ENCODE results near the gene KCNIP2.

The KCNIP2 gene

GRCh38 chr10:101843032-101844021 lies at the start of gene KCNIP2:
Gene KCNIP2 (minus strand): TSS chr10:101843800. CDS start chr10:101843568, 232 bp downstream.
- DNase-seq (ENCODE audit: low read depth, low spot score), result no peak

DNA sequence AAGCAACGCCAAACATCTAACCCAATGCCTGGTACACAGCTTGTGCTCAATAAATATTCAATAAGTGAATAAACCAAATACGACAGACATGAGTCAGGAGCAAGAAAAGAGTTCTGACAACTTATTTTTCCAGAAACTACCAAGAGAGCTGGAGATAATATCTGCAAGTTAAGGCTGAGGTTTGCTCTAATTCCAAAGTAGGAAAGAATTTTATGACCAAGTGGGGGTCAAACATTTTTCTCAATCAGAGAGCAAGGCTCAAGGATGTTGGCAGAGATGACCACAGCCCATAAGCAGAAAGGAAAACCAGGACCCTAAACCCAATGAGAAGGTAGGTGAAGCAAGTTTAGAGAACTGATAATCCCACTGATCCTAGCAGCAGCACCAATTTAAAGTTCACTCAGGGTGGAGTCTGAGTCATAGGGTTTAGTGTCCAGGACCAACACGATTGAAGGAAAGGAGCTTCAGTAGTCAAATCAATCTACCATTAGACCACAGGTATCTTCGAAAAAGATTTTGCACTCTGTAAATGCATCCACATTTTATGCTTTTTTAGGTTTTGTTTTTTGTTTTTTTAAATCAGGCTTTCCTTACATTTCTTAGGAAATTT lies 49.3 kb upstream of the KCNIP2 start:
- DNase-seq (ENCODE audit: low read depth, low spot score), result no peak

- DNase-seq (ENCODE audit: low read depth, low spot score), result no peak
Observed at GRCh38 chr10:101889256-101890210, 45.9 kb upstream of the KCNIP2 start.

DNA sequence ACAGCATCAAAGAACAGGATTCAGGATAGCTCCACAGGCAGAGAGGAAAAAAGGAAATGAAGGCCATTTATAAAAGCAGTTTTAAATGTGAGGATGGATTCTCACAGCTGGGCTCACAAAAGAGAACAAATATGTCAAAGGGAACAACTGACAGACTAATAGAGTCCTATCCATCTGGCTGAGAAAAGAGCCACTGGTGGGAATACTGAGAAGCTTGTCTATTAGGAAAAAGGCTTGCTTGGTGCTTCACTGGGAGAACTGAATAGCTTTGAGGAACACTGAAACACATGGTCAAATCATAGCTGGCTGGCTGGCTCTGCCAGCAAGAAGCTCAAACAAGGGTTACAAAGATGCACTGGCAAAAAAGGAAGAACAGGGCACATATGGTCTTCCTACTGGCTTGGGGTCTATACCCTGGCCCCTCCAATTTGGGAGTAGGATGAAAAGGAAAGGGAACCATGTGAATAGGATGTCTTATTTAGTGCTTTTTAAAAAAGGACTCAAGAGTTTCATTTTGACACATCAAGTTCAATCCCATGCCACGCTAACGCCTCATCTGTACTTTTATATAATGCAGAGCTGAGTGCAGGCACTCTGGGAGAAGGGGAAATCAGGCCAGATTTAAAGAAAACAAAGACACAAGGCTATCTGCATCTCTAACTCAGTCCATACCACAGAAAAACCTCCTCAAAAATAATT lies 44.8 kb upstream of the KCNIP2 start:
- no peak for DNase-seq (ENCODE audit: low read depth, low spot score)

DNA sequence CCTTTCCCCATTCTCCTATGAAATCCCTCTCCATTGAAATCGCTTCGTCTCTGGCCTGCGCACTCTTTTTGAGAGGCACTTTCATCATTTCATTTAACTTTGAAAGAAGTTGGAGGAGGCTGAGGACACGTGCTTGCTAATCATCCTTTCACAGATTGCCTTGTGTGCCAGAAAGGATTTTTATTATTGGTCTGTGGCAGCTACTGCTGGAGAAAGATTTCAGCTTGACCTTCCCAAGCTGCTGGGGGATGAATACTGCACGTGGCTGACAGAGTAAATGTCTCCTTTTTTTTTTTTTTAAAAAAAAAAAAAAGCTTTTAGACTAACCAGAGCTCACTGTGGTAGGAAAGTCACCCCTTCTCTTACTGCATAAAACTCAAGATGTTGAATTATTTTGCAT lies 44.2 kb upstream of the KCNIP2 start:
- DNase-seq (ENCODE audit: low read depth, low spot score), result no peak

GRCh38 chr10:101886521-101887312 lies 43.1 kb upstream of the KCNIP2 start:
- no peak for DNase-seq (ENCODE audit: low read depth, low spot score)

- DNase-seq (ENCODE audit: low read depth, low spot score), result no peak
Observed at GRCh38 chr10:101881036-101881774, 37.6 kb upstream of the KCNIP2 start.

DNA sequence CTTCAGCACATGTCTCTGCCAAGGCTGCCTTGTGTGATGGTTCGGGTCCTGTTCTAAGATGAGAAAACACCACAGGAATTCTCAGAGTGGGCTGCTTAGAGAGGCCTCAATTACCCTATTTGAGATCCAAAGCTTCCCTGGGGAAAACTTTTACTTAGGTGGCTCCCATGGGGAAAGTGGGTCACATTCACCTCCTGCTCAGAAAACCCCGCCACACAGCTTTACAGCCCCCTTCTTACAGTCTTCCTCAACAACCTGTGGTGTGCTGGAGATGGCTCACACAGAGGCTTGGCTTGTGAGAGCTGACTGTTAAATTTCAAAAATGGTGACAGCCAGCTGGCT lies 36.6 kb upstream of the KCNIP2 start:
- DNase-seq (ENCODE audit: low read depth, low spot score), result no peak

DNA sequence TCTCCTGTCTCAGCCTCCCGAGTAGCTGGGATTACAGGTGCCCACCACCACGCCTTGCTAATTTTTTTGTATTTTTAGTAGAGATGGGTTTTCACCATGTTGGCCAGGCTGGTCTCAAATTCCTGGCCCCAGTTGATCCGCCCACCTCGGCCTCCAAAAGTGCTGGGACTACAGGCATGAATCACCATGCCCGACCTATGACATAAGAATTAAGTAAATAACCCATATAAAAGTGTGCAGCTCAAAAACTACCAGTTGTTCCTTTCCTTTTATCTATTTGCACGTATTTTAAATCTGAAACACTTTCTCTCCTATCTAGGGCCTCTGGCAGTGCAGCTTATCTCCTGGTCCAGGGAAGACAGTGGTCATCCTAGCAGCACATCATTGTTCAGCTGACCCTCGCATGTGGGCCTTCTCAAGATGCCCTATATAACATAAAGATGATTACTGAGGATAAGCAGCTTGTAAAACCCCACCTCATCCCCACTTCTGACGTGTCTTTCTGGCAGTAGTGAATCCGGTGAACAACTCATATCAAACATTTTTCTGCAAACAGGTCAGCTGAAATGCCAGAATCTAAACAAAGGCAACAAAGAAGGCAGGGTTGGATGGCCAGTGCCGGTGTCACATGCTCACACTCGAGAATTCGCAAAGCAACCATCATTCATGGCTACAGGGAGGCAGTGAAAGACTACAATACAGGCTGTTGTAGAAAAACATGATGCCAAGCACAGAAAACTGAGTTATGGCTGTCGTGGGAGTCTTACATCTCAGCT lies 36.0 kb upstream of the KCNIP2 start:
- DNase-seq (ENCODE audit: low read depth, low spot score), result no peak

- no peak for DNase-seq (ENCODE audit: low read depth, low spot score)
Observed at GRCh38 chr10:101878869-101879268, 35.3 kb upstream of the KCNIP2 start.

DNA sequence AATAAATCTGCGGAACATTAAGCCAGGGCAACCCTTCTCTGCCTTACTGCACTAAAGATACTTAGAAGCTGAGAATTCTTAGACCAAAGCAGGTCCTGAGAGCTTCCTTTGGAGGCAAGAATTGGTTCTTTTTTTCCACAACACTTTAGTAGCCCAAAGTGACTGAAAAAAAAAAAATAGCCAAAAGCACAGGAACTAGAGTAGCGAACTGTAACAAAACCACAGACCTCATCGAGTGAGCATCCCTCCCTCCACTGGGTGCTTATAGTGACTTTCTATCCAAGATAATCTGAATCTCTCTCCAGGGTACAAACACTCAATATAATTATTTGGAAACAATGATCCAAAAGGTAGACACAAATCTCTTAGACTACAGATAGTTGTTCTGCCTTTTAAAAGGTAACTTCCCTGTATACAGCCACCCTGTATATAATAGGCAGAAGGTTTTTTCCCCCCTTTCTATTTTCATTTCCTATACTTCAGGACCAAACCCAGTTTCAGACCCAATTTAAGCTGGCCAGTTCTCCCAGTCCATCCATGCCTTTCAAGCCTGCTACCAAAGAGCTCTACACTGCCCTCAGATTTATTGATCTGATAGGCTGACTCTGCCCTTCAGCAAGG lies 31.6 kb upstream of the KCNIP2 start:
- DNase-seq (ENCODE audit: low read depth, low spot score), result no peak

- no peak for DNase-seq (ENCODE audit: low read depth, low spot score)
Observed at GRCh38 chr10:101874252-101874651, 30.7 kb upstream of the KCNIP2 start.

DNA sequence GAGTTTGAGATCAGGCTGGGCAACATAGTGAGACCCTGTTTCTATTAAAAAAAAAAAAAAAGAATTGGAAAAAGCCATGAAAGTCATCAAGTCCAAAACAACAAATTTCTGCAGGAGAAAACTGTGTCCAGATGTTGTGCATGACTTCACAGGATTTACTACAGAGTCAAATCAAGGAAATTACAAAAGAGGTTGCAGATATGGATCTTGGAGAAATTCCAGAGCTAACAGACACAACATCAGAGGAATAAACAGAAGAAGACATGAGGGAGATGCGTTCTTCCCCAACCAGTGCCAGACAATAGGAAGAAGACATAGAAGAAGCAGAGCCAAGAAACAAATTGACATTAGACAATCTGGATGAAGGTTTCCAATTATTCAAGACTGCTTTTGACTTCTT lies 24.3 kb upstream of the KCNIP2 start:
- DNase-seq (ENCODE audit: low read depth, low spot score), result no peak

GRCh38 chr10:101859530-101859929 lies 15.9 kb upstream of the KCNIP2 start:
- DNase-seq (ENCODE audit: low read depth, low spot score), result no peak

- no peak for DNase-seq (ENCODE audit: low read depth, low spot score)
Observed at GRCh38 chr10:101858723-101859500, 15.3 kb upstream of the KCNIP2 start.

DNA sequence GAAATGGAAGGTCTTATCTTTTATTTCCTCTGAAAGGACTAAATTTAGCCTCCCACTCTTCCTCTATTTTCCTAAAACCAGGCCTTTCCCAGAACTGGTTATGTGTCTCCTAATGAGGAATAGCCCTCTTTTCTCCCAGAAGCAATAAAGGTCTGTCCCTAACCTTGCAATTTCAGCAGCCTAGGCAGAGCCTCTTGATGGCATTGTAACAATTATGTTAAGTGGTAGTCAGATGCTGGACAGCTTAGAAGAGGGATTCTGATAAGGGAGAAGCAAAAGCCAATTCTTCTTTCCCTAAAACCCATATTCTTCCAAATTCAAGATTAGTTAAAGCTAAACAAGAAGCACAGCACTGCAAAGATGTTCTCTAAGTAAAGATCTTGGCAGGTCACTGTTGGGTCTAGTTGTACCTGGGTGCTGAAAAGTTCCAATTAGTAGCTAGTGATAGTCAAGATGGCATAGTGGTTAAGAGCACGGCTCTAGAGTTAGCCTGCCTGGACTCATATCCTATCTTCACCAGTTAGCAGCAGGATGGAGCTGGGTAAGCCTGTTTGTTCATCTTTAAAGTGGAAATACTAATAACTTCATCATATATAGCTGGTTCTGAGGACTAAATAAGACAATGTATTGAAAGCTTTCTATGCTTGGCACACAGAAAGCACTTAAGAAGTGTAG lies 14.3 kb upstream of the KCNIP2 start:
- DNase-seq (ENCODE audit: low read depth, low spot score), result no peak

GRCh38 chr10:101856626-101857025 lies 13.0 kb upstream of the KCNIP2 start:
- no peak for DNase-seq (ENCODE audit: low read depth, low spot score)

Measured in brain pericyte (primary cell).